Activated CD8-positive, alpha-beta memory T cell treated with anti-CD3 and anti-CD28 coated beads, Interleukin-2, amount 10 ng/mL, durations not matched to agents 7 days and 5 days (primary cell): ENCODE data around the gene RCAN3. TPM values are rescaled to one million over a fixed set of nuclear protein-coding genes. Genes with fewer than 3 reads are reported as not detected.
A peak's percentile ranks its signal among the peaks of the same experiment; 100 is the strongest.
"Not testable (repeated sequence)": the region's sequence is repeated elsewhere in the genome, so short reads cannot be mapped to it uniquely, and the experiment has no call there.

Experiments
- ATAC-seq: fragments of 150-1000 bp; cut with Tn5 transposase; one replicate; pipeline ENCODE4 v1.10.0; 2021; ENCODE audit warnings: moderate library complexity
- CTCF ChIA-PET: fragments of 350-600 bp; sonication (Branson Sonifier 250); formaldehyde crosslinking; loops from one replicate; lab custom pipeline; 2021; ENCODE audit warnings: antibody characterized with exemption; lab: Charles Lee
- DNase-seq: peaks from one replicate; pipeline ENCODE4 v3.0.0-alpha.2; 2020
- H3K27ac Mint-ChIP-seq: one replicate; pipeline ENCODE4 v1.8.0; 2021; ENCODE audit warnings: mild to moderate bottlenecking, mixed read lengths
- H3K27me3 Mint-ChIP-seq: one replicate; pipeline ENCODE4 v1.8.0; 2021; ENCODE audit warnings: mixed read lengths
- H3K36me3 Mint-ChIP-seq: one replicate; pipeline ENCODE4 v1.8.0; 2021; ENCODE audit warnings: mild to moderate bottlenecking, mixed read lengths
- H3K4me1 Mint-ChIP-seq: one replicate; pipeline ENCODE4 v1.8.0; 2021; ENCODE audit warnings: mixed read lengths
- H3K4me3 Mint-ChIP-seq: one replicate; pipeline ENCODE4 v1.8.0; 2021; ENCODE audit warnings: mild to moderate bottlenecking, moderate library complexity, mixed read lengths
- H3K9me3 Mint-ChIP-seq: one replicate; pipeline ENCODE4 v1.8.0; 2022; ENCODE audit warnings: low read depth, mixed read lengths
- total RNA-seq, 2 experiments: library from RNA; stranded (reverse); gene quantifications; one replicate each; pipeline ENCODE4 v1.2.3, GENCODE V29; 2021

RCAN3 gene
- total RNA-seq, 2 experiments from 2014 or later, result 23.9 to 30.6 TPM

DNA sequence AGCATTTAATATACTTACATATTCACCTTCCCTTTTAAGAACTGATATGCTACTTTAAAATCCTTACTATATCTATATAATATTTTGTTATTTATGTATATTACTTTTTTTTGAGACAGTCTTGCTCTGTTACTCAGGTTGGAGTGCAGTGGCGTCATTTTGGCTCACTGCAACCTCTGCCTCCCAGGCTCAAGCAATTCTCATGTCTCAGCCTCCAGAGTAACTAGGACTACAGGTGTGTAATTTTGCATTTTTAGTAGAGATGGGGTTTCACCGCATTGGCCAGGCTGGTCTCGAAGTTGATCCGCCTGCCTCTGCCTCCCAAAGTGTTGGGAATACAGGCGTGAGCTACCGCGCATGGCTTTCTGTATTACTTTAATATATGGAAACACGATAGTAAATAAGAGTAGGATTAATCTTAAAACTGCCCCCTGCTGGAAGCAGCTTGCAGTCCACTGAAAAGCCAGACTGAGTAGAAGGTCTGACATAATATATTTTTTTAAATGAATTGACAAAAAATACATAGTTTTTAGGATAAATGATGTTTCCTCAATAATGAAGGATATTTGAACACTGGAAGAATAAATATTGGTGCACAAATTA lies 24.4 kb downstream of the RCAN3 start:
- H3K36me3 Mint-ChIP-seq, result peaks cover 7% of the 10 kb centered on the region
- H3K27ac Mint-ChIP-seq, result no peak overlapping the region
- H3K27me3 Mint-ChIP-seq, result no peaks in the 10 kb centered on the region
- CTCF ChIA-PET, result interaction anchor here (0.9 to 4.7 kb wide), 18 partner anchors 9 to 328 kb away, joined by 3 to 53 read pairs (median 6); partner anchors contain the start of genes NIPAL3 and RCAN3
- no peaks in the 10 kb centered on the region for H3K9me3 Mint-ChIP-seq
- DNase-seq, result peak; percentile 65
- peak; percentile 47 for ATAC-seq
- H3K4me1 Mint-ChIP-seq, result peaks cover 6% of the 10 kb centered on the region
- no peak overlapping the region for H3K4me3 Mint-ChIP-seq

DNA sequence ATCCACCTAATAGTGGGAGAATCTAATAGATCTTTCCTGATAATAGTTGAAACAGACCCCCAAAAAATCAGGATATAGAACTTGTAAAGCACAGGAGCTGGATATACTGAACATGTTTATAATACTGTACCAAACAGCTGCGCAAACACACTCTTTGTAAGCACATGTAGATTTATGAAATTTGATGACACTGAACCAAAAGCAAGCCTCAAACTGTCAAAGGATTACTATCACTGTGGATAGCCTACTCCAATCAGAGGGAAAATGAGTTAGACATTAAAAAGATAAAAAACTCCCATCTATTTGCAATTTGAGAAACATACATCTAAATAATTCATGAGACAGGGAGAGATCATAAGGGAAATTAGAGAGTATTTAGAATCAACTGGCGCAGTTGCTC lies 26.1 kb downstream of the RCAN3 start:
- Mint-ChIP-seq H3K27me3 (no peaks in the 10 kb centered on the region), H3K4me3 (no peak overlapping the region), H3K27ac (no peak overlapping the region), H3K4me1 (peaks cover 9% of the 10 kb centered on the region), H3K9me3 (no peaks in the 10 kb centered on the region), H3K36me3 (peaks cover 13% of the 10 kb centered on the region)
- ATAC-seq (no peak), DNase-seq (no peak)
- CTCF ChIA-PET, result interaction anchor here (1.2 to 4.7 kb wide), 2 partner anchors 13 to 113 kb away, joined by 3 to 53 read pairs; partner anchors contain the start of gene NIPAL3

DNA sequence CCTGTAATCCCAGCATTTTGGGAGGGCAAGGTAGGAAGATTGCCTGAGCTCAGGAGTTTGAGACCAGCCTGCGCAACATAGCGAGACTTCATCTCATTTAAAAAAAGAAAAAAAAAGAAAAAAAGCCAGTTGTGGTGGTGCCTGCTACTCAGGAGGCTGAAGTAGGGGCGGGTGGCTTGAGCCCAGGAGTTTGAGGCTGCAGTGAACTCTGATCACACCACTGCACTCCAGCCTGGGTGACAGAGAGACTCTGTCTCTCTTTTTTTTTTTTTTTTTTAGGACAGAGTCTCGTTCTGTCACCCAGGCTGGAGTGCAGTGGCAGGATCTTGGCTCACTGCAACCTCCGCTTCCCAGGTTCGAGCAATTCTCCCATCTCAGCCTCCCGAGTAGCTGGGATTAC lies 26.7 kb downstream of the RCAN3 start:
- H3K27ac Mint-ChIP-seq, ATAC-seq, H3K27me3 Mint-ChIP-seq, H3K4me3 Mint-ChIP-seq, H3K9me3 Mint-ChIP-seq, DNase-seq: not testable (repeated sequence)
- H3K4me1 Mint-ChIP-seq, result peaks cover 14% of the 10 kb centered on the region
- CTCF ChIA-PET, result interaction anchor here (1.0 to 1.2 kb wide), 2 partner anchors 12 to 16 kb away, joined by 3 read pairs; no protein-coding TSS in a partner anchor
- H3K36me3 Mint-ChIP-seq, result peaks cover 17% of the 10 kb centered on the region

DNA sequence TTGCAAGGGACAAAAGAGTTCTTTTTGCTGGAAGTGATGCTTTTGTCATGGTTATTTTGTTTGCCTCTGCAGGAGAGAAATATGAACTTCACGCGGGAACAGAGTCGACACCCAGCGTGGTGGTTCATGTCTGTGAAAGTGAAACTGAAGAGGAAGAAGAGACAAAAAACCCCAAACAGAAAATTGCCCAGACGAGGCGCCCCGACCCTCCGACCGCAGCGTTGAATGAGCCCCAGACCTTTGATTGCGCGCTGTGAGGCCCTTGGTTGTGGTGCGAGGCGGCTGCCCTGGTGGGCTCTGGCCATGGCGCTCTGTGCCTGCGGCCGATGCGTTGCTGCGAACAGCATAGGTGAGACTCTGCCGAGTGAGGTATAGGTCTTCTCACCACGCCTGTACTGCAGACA lies 32.4 kb downstream of the RCAN3 start:
- DNase-seq (peak; percentile 88), ATAC-seq (peak; percentile 80)
- CTCF ChIA-PET, result interaction anchor here (1.0 to 6.1 kb wide), 15 partner anchors 8 to 697 kb away, joined by 3 to 43 read pairs (median 4); partner anchors contain the start of genes NIPAL3, RCAN3, STPG1 and SYF2
- Mint-ChIP-seq H3K4me1 (peaks cover 55% of the 10 kb centered on the region), H3K9me3 (no peaks in the 10 kb centered on the region), H3K4me3 (peak overlapping the region; percentile 85), H3K27ac (peak overlapping the region; percentile 97), H3K36me3 (peaks cover 25% of the 10 kb centered on the region), H3K27me3 (no peaks in the 10 kb centered on the region)

DNA sequence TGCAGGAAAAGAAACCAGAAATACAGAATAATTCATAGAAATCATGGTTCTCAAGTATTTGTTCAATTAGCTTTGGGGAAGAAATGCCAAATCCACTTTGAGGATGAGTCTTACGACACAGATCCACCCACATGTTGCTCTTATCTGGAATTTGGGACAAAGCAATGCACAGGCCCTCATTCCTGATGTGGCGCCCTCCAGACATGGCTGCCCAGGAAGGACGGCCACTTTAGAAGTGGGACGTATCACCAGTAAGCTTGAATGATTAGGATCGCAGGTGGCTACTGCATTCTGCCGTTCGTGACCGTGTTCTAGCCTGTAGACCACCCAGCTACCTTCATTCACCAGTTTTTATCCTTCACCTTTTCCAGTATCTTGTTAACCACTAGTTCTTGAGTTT lies 33.1 kb downstream of the RCAN3 start:
- H3K36me3 Mint-ChIP-seq, result peaks cover 25% of the 10 kb centered on the region
- CTCF ChIA-PET, result interaction anchor here (1.0 to 6.1 kb wide), 17 partner anchors 9 to 697 kb away, joined by 3 to 43 read pairs (median 4); partner anchors contain the start of genes NIPAL3, RCAN3, STPG1 and SYF2
- no peak for ATAC-seq

DNA sequence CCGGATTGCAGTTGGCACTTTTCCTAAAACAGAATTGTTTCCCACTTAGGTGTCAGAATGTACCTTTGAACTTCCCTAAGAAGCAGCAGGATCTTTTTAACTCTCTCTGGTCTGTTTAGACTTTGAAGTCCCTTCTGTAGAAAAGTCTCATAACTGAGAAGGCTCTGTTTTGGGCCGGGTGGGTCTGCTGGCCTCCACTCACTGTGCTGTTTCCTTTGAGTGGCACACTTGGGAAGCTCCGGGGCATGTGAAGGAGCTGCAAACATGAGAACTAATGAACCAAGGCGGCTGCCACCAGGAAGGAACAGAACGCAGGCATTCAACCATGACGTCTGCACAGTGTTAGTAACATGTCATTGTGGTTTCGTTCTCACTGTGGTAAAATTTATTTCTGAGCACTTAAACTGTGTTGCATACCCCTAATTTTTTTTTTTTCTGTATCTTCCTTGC lies 33.8 kb downstream of the RCAN3 start:
- Mint-ChIP-seq H3K27me3 (no peaks in the 10 kb centered on the region), H3K4me1 (peaks cover 69% of the 10 kb centered on the region), H3K4me3 (peak overlapping the region; percentile 85), H3K36me3 (peaks cover 23% of the 10 kb centered on the region), H3K9me3 (no peaks in the 10 kb centered on the region), H3K27ac (peak overlapping the region; percentile 97)
- DNase-seq (peak; percentile 83), ATAC-seq (peak; percentile 61)
- CTCF ChIA-PET, result interaction anchor here (1.0 to 6.1 kb wide), 15 partner anchors 10 to 696 kb away, joined by 3 to 43 read pairs (median 4); partner anchors contain the start of genes NIPAL3, RCAN3 and SYF2

More for the DNA sequence above, 33.1 kb downstream of the RCAN3 start:
- no peaks in the 10 kb centered on the region for H3K9me3 Mint-ChIP-seq
- DNase-seq, result no peak
- peak overlapping the region; percentile 85 for H3K4me3 Mint-ChIP-seq
- no peaks in the 10 kb centered on the region for H3K27me3 Mint-ChIP-seq
- H3K27ac Mint-ChIP-seq, result peak overlapping the region; percentile 97
- H3K4me1 Mint-ChIP-seq, result peaks cover 62% of the 10 kb centered on the region

DNA sequence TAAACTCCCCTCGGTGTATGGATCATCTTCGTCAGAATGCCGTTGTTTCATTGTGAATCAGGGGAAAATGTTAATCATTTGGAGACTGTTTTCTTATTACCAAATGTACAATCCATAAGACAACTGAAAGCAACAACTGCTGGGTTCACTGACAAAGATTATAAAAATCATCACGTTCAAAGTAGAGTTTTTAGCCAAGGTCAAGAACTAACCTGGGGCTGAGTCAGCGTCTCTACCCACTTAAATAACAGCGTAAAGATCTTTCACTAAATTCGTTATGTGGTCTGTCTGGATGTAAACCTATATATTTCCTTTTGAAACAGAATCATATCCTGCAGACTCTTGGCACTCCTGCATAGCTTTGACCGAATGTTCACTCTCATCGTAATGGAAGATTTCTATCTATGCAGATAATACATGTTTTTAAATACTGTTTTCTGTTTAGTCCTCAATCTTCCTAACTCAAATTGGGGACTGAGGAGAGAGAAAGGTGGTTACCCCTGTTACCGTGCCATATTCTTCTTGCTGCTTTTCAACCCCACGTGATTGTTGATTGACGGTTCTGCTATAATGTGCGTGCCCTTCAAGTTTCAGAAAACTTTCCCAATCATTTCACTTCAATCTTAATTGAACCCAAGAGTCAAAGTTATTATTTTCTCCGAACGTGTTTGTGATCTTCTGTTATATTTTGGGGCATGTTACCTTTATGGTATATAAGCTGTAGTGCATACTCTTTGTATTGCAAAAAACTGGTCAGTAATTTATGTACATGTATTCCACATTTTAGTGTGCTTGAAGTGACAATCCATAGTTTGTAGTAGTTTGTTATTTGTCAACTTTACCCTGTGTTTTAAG lies 37.6 kb downstream of the RCAN3 start:
- peak overlapping the region; percentile 54 for H3K4me3 Mint-ChIP-seq
- H3K27ac Mint-ChIP-seq, result peak overlapping the region; percentile 81
- no peaks in the 10 kb centered on the region for H3K27me3 Mint-ChIP-seq
- peaks cover 12% of the 10 kb centered on the region for H3K36me3 Mint-ChIP-seq
- ATAC-seq (peak; percentile 28), DNase-seq (no peak)
- H3K4me1 Mint-ChIP-seq, result peaks cover 64% of the 10 kb centered on the region
- CTCF ChIA-PET, result interaction anchor here (0.8 to 4.9 kb wide), 21 partner anchors 8 to 390 kb away, joined by 3 to 34 read pairs (median 4); partner anchors contain the start of genes NIPAL3 and STPG1
- H3K9me3 Mint-ChIP-seq, result no peaks in the 10 kb centered on the region

DNA sequence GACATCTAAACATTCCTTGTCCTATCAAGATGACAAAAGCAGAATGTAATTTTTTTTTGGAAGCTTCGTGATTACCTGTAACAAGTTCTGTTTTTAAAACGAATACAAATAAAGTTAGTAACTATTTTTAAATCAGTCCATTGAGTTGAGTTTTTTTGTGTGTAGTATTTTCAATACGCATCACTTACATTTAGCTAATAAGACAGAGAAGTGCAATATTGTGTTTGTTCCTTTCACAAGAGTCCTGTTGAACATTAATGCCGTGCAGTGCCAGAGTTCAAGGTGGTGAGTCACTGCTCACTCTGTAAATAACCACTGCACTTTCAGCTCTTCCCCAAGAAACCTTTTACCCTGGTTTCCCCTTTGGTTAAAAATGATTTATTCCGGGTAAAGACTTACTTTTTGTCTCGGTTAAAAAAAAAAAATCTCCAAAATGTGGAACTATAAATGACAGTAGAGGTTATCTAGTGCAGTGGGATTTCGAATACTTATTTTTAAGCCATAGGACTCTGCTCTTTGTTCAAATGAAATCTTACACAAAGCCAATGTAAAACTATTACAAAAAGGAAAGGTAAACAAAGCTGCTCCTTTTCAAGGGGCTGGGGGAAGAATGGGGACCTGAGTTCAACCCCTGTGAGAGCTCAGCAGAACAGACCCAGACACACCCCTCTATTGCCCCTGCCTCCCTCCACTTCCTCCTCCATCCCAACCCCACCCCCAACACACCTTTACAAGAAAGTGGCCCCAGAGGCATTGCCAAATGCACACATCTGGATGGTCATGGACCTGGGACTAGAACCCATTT lies 38.5 kb downstream of the RCAN3 start:
- Mint-ChIP-seq H3K27ac (peak overlapping the region; percentile 81), H3K4me1 (peaks cover 63% of the 10 kb centered on the region), H3K36me3 (peaks cover 10% of the 10 kb centered on the region), H3K27me3 (no peaks in the 10 kb centered on the region), H3K9me3 (no peaks in the 10 kb centered on the region), H3K4me3 (peak overlapping the region; percentile 54)
- ATAC-seq, result peak; percentile 63
- DNase-seq, result peak; percentile 63
- CTCF ChIA-PET, result interaction anchor here (0.6 to 4.9 kb wide), 29 partner anchors 9 to 391 kb away, joined by 3 to 34 read pairs (median 4); partner anchors contain the start of genes NCMAP, NIPAL3 and STPG1

DNA sequence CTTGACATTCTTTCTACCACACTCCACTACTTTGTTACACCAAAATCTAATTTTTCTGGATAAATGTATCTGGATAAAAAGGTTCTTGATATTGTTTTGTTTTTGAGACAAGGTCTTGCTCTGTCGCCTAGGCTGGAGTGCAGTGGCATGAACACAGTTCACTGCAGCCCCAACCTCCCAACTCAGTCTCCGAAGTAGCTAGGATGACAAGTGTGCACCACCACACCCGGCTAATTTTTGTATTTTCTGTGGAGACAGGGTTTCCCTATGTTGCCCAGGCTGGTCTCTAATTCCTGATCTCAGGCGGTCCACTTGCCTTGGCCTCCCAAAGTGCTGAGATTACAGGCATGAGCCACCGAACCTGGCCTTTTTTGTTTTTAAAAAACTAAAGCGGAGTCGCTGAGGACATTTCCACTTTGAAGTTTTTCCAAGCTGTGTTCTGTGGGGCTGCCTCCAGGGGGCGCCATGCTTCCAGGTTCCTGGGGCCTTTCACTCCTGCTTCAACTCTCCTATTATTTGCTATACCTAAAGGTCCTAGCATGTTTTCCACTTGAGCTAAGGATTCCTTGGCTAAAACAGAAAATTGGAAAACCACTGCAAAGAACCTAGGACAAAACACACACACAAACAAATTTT lies 39.2 kb downstream of the RCAN3 start:
- peaks cover 56% of the 10 kb centered on the region for H3K4me1 Mint-ChIP-seq
- CTCF ChIA-PET, result interaction anchor here (0.6 to 4.9 kb wide), 26 partner anchors 10 to 670 kb away, joined by 3 to 34 read pairs (median 4); partner anchors contain the start of genes NCMAP, NIPAL3 and STPG1
- H3K9me3 Mint-ChIP-seq, result no peaks in the 10 kb centered on the region
- ATAC-seq (no peak), DNase-seq (peak; percentile 50)
- peak overlapping the region; percentile 81 for H3K27ac Mint-ChIP-seq
- peaks cover 6% of the 10 kb centered on the region for H3K36me3 Mint-ChIP-seq
- no peaks in the 10 kb centered on the region for H3K27me3 Mint-ChIP-seq
- no peak overlapping the region for H3K4me3 Mint-ChIP-seq

DNA sequence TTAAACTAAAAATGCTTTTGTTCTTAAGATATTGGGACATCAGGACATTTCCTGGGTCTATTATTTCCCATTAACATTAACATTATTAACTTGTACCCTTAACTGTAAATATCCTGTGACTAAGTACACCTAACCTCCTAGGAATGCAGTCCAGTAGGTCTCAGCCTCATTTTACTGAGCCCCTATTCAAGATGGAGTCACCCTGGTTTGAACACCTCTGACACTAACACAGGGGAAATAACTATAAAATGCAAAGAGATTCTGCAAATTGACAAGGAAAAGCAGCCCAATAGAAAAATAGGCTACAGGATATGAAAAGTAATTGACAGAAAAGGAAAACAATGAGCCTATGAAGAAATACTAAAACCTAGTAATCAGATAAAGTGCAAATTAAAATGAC lies 41.6 kb downstream of the RCAN3 start:
- no peaks in the 10 kb centered on the region for H3K9me3 Mint-ChIP-seq
- CTCF ChIA-PET, result interaction anchor here (0.6 to 3.8 kb wide), 7 partner anchors 10 to 129 kb away, joined by 3 to 33 read pairs (median 4); partner anchors contain the start of gene NIPAL3
- no peak overlapping the region for H3K4me3 Mint-ChIP-seq
- peaks cover 42% of the 10 kb centered on the region for H3K4me1 Mint-ChIP-seq
- H3K27me3 Mint-ChIP-seq, result peaks cover 9% of the 10 kb centered on the region
- peaks cover 1% of the 10 kb centered on the region for H3K36me3 Mint-ChIP-seq
- ATAC-seq (no peak), DNase-seq (no peak)
- H3K27ac Mint-ChIP-seq, result no peak overlapping the region

DNA sequence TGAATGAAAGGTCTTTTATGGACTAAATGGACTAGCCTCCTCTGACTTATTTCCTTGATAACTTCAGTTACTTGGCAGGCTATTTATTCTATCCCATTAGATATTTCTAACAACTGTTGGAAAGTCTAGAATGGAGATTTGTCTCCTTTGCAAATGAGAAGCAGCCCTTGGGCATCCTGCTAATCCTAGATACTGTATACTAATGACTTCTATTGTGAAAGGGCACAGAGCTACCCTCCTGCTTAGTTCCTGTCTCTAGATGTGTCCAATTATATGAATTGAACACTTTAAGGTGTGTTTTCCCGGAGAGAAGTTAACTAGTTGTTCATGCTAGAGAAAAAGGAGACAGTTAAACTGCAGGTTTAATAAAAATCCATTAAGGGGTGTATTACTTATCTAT lies 43.0 kb downstream of the RCAN3 start:
- CTCF ChIA-PET, result interaction anchor here (1.3 to 2.6 kb wide), 3 partner anchors 11 to 46 kb away, joined by 3 to 10 read pairs (median 4); no protein-coding TSS in a partner anchor
- no peak overlapping the region for H3K4me3 Mint-ChIP-seq
- peaks cover 11% of the 10 kb centered on the region for H3K27me3 Mint-ChIP-seq
- ATAC-seq, result no peak
- H3K9me3 Mint-ChIP-seq, result no peaks in the 10 kb centered on the region
- no peak for DNase-seq
- H3K36me3 Mint-ChIP-seq, result no peaks in the 10 kb centered on the region
- peaks cover 27% of the 10 kb centered on the region for H3K4me1 Mint-ChIP-seq
- no peak overlapping the region for H3K27ac Mint-ChIP-seq

DNA sequence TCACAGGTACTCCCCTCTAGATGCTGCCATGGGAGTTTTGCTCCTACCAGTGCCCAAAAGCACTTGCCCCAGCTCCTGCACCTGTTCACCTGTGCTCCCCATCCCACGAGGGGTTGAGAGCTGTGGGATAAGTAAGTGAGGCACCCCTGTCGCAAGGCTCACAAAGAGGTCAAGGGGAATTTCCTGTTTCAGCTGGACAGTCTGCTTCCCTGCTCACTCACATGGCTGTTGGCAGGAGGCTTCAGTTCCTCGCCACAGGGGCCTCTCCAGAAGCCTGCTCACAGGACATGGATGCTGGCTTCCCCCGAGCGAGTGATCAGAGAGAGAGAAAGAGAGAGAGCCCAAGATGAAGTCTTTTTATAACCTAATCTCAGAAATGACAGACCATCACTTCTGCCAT lies 44.6 kb downstream of the RCAN3 start:
- Mint-ChIP-seq H3K4me1 (peaks cover 13% of the 10 kb centered on the region), H3K9me3 (no peaks in the 10 kb centered on the region), H3K4me3 (no peak overlapping the region), H3K27me3 (peaks cover 11% of the 10 kb centered on the region), H3K36me3 (no peaks in the 10 kb centered on the region), H3K27ac (no peak overlapping the region)
- ATAC-seq (no peak), DNase-seq (no peak)
- CTCF ChIA-PET, result interaction anchor here (1.9 kb wide), 1 partner anchor 40 kb away, joined by 6 read pairs; no protein-coding TSS in a partner anchor
